AG09319 (cell line): ENCODE measurements around the gene CEPT1.

Experiments used
- DNase-seq: peaks from one replicate; pipeline ENCODE4 v3.0.0-alpha.2; 2010; ENCODE audit warnings: low read depth; ENCODE audit errors: extremely low read depth
- TF ChIP-seq, protein P1 (sequence below): IDR thresholded peaks from 2 replicates; pipeline ENCODE4 v1.5.1; 2011; ENCODE audit warnings: low read depth, mild to moderate bottlenecking, inconsistent platforms, low read length, moderate library complexity

The CEPT1 gene

GRCh38 chr1:111148376-111148881 is 8.4 kb downstream of the CEPT1 start:
- TF ChIP-seq, protein P1, sequence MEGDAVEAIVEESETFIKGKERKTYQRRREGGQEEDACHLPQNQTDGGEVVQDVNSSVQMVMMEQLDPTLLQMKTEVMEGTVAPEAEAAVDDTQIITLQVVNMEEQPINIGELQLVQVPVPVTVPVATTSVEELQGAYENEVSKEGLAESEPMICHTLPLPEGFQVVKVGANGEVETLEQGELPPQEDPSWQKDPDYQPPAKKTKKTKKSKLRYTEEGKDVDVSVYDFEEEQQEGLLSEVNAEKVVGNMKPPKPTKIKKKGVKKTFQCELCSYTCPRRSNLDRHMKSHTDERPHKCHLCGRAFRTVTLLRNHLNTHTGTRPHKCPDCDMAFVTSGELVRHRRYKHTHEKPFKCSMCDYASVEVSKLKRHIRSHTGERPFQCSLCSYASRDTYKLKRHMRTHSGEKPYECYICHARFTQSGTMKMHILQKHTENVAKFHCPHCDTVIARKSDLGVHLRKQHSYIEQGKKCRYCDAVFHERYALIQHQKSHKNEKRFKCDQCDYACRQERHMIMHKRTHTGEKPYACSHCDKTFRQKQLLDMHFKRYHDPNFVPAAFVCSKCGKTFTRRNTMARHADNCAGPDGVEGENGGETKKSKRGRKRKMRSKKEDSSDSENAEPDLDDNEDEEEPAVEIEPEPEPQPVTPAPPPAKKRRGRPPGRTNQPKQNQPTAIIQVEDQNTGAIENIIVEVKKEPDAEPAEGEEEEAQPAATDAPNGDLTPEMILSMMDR, result no peak
- DNase-seq, result no peak

- no peak for DNase-seq
- TF ChIP-seq, protein P1, result no peak
Measured at GRCh38 chr1:111151838-111152237, 11.8 kb downstream of the CEPT1 start.

DNA sequence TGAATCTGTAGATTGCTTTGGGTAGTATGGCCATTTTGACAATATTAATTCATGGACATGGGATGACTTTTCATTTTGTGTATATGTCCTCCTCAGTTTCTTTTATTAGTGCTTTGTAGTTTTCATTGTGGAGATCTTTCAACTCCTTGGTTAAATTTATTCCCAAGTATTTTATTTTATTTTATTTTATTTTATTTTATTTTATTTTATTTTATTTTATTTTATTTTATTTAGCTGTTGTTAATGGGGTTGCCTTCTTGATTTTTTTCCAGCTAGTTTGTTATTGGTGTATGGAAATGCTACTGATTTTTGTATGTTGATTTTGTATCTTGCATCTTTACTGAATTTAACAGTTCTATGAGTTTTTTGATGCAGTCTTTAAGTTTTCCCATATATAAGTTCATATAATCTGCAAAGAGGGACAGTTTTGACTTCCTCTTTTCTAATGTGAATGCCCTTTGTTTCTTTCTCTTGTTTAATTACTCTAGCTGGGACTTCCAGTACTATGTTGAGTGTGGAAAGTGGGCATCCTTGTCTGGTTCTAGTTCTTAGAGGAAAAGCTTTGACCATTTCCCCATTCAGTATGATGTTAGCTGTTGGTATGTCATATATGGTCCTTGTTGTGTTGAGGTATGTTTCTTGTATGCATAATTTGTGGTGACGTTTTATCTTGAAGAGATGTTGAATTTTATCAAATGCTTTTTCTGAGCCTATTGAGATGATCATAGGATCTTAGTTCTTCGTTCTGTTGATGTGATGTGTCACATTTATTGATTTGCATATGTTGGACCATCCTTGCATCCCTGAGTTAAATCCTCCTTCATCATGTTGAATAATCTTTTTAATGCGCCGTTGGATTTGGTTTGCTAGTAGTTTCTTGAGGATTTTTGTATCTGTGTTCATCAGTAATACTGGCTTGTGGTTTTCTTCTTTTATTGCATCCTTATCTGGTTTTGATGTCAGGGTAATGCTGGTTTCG is 14.3 kb downstream of the CEPT1 start:
- TF ChIP-seq, protein P1, result no peak
- DNase-seq, result no peak

- no peak for DNase-seq
- TF ChIP-seq, protein P1, result no peak
Measured at GRCh38 chr1:111157431-111157830, 17.4 kb downstream of the CEPT1 start.

DNA sequence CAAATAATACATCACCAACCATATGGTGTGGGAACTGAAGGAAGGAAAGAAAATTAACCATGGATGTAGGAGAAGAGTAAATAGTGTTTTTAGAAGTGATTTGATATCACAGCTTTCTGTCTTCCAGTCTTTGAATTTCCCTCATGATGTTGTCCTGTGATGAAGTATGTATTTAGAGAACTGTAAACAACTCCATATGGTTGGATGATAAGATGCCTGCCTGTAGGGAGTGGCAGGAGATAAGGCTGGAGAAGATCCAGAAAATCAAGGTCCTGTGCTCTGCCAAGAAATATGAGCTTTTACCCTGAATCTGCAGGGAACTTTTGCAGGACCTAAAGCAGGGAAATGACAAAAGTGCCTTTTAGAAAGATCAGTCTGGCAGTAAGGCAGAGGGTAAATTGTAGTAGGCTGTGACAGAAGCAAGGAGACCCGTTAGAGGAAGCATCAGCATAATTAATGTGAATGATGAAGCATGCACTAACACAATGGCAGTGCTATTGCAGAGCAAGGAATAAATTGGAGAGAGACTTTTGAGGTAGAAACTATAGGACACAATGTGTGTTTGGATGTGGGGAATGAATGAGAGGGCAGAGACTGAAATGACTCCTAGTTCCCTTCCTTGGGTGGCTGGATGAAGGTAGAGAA is 21.9 kb downstream of the CEPT1 start:
- TF ChIP-seq, protein P1, result no peak
- no peak for DNase-seq

- DNase-seq, result no peak
- TF ChIP-seq, protein P1, result no peak
Measured at GRCh38 chr1:111162488-111162880, 22.5 kb downstream of the CEPT1 start.

- TF ChIP-seq, protein P1, result no peak
- no peak for DNase-seq
Measured at GRCh38 chr1:111163363-111163762, 23.3 kb downstream of the CEPT1 start.
